HG03354 (cell line): ENCODE data around the gene ARID1B.

Experiments used
- ATAC-seq: cut with Tn5 transposase; IDR thresholded peaks from one replicate; pipeline ENCODE4 v1.9.1; 2021; ENCODE audit warnings: mild to moderate bottlenecking; ENCODE audit not compliant: unreplicated experiment, poor library complexity, severe bottlenecking

The ARID1B gene

GRCh38 chr6:157097255-157097955 lies 320.2 kb downstream of the ARID1B start:
- no peak for ATAC-seq

- no peak for ATAC-seq
Observed at GRCh38 chr6:157098999-157099398, 321.8 kb downstream of the ARID1B start.

DNA sequence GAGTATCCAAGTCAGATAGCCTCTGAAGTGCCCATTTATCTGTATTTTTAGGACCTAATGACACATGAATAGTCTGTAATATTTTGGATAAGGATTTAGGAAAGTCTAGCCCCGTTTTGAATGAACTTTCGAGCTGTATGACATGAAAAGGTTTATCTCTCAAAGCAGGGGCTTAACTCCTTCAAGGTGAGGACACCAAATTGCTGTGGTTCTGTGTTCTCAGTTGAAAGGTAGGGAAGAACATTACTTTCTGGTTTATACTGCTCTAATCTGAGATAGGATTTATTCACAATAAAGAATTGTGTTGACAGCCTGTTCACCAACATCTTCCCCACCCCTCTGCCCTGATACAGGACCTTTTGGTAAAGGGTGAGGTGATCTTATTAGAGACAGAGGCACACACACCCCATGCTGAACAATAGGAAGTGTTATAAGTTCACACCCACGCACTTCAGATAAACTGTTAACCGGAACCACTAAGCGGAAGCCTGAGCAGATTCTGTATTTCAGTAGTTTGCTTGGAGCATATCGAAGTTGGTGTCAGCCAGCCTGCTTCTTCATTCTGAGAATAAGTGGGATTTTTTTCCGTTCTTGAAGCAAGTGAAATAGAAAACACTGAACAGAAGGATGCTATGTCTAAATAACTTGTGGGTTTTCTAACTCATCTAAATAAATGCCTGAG lies 322.9 kb downstream of the ARID1B start:
- peak; percentile 98 for ATAC-seq

DNA sequence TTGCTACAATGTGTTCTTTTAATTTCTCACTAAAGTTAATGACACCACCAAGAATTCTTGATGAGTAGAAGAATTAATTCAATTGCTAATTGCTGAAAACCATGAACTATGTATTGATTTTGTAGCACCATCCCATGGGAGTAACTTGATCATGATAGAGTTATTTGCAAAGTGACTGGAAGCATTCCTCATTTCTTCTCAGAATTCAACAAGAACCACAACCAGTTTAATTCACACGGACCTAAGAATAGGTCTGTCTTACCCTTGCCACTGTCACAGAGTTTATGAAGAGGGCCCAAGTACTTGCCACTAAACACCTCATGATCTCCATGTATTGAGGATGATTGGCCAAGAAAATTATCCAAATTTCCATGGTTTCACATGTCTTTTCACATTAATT lies 324.0 kb downstream of the ARID1B start:
- ATAC-seq = no peak

GRCh38 chr6:157104803-157105202 lies 327.6 kb downstream of the ARID1B start:
- no peak for ATAC-seq

DNA sequence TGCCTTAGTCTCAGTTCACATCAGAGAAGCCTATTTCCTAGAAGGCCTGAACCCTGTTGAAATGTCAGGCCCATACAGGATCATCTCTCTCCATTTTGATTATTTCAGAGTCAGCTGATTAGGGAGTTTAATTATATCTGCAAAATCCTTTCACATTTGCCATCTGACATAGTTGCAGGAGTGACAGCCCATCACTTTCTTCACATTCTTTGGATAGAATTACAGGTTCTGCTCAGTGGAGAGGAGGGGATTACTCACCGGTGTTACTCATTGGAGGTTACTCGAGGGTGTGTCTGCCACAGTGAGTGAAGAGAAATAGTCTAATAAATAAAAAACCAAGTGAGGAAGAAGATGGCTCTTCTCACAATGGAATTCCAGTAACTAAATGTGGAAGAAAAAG lies 329.3 kb downstream of the ARID1B start:
- no peak for ATAC-seq

DNA sequence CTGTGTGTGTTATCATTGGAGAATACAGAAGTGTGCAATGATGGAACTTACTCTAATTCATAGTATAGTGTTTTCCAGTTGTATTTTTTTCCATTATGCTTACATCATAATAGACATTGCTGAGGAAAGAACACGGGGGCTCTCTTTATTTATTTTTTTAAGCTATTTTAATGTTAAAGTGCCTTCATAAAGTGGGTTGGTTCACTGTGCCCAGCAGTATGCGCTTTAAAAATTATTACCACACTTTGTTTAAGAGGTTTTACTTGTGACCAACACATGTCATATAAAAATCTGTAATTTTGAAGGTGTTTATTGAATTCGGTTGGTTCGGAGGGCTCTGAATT lies 330.4 kb downstream of the ARID1B start:
- ATAC-seq = no peak

DNA sequence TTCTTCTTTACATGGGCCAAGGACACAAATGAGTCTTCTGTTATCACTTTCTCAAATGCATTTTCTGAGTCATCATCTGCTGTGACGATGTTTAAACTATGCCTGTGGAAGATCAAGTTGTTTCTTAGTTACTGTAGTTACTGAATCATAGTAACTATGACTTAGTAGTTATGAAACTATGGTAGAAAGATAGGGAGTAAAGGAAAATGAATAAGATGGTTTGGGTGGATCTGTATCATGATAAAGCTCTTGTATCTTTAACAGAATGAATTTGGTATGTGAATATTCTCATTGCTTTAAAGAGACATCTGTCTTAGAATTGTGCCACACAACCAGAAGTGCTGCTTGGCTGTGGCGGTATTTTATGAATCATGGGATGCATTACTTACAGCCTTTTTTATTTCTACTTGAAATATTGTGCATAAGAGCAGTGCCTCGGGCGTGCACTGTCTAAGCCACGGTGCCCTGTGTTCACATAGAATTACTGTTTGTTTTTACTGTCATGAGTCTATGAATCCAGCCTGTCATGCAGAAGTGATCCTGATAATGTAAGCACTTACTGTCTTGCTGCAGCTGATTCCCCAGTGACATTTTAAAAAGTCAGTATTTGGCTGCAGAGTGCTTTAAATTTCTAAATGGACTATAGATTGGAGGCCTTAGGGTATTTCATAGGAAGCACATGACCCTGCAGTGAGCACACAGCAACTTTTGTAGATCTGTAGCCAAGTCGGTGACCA lies 330.9 kb downstream of the ARID1B start:
- ATAC-seq = no peak

GRCh38 chr6:157108923-157109322 lies 331.7 kb downstream of the ARID1B start:
- no peak for ATAC-seq

- no peak for ATAC-seq
Observed at GRCh38 chr6:157110607-157111006, 333.4 kb downstream of the ARID1B start.

- ATAC-seq = no peak
Observed at GRCh38 chr6:157113389-157113788, 336.2 kb downstream of the ARID1B start.

DNA sequence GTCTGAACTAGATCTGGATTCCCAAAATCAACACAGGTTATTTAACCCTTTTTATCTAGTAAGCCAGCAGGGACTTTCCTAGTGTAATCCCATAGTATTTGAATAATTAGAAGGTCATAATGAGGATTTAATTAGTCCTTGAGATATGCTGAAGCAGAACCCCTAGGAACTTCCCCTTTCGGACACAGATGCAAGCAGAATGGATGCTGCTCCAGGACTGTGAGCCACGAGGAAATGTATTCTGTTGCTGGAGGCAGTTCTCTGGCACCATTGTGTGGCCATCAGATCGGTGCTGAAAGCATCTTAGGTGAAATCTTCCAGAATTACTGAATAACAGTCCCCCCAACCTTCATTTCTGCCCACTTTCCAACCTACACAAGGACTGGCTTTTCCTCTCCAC lies 339.2 kb downstream of the ARID1B start:
- ATAC-seq = no peak

GRCh38 chr6:157117431-157118095 lies 340.4 kb downstream of the ARID1B start:
- ATAC-seq = no peak

DNA sequence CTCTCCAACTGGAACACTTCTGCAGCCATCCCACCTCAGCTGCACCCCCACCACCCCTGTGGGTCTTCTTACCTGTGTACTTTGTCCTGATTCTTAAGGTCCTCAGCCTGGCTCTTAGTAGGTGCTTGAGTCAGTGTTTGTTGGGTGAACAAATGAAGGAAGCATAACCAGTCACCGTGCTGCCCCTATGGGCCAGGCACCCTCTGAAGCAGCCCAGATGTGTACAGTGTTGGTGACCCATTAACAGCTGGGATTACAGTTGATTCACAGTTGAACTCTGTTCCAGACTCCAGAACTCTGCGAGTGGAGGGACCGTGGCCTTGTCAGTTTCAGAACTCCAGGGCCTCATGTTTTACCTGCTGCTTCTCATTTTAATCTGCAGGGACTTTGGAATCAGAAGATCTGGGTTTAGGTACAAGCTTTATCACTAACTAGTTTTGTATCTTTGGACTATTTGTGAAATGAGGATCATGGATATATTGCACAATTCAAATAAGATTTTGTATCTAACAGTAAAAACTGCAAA lies 342.4 kb downstream of the ARID1B start:
- no peak for ATAC-seq

DNA sequence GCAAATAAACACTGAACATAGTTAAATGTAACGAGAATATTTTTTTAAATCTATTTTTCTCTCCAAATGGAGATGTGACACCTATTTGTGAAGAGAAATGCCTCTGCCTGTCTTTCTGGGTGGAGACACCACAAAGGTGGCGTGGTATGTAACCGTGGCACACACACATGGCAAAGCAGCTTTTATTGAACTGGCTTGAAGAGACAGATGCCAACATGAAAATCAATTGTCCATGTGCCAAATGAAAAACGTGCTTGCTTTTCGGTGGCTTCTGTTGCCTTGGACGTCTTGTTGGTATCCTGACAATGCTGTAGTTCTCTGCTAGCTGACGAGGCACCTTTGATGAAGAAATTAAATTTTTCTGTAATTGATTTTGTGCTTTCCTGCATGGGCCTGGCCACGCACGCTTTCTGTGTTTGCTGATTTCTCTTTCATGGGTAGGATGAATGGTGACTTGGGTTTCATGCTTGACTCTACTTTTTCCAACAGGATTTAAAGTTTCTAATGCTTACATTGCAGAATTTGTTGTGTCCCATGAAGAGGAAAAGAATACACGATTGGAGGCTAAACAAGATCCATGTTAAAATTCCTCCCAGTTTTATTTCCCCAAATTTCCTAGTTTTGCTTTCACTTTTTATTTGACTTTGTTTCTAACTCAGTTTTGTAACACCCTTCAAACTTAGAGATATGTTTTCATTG lies 343.5 kb downstream of the ARID1B start:
- no peak for ATAC-seq

DNA sequence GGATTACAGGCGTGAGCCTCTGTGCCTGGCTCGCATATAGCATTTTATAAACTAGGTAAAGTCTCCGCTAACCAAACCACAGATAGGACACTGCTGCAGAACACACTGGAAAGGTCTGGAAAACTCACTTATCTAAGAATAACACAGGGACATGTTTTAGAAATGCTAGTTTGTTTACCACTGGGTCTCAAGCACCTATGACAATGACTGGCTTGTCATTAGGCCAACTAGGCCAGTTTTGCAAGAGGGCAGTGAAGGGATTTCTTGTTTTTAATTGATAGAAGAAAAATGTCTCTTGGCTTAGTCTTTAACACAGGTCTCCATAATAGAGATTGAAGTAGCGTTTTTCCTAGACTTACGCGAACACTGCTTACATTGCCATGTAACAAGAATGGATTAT lies 344.7 kb downstream of the ARID1B start:
- ATAC-seq = no peak

DNA sequence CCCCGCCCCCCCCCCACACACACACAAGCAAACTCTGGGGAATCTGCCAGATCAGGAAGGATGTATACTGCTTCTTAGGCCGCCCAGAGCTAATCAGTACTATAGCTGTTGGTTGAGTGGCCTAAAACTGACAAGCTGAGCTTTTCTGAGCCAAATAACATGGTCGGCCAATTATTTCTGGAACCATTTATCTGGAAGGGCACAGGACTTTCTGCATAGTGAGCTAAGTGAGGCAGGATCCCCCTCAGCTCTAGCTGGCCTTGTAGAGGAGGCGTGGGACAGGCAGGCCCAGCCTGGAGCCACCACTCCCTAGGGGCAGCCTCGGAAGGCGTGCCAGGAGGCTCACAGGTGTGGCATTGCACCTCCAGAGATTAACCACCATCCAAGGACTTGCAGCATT lies 346.1 kb downstream of the ARID1B start:
- no peak for ATAC-seq

DNA sequence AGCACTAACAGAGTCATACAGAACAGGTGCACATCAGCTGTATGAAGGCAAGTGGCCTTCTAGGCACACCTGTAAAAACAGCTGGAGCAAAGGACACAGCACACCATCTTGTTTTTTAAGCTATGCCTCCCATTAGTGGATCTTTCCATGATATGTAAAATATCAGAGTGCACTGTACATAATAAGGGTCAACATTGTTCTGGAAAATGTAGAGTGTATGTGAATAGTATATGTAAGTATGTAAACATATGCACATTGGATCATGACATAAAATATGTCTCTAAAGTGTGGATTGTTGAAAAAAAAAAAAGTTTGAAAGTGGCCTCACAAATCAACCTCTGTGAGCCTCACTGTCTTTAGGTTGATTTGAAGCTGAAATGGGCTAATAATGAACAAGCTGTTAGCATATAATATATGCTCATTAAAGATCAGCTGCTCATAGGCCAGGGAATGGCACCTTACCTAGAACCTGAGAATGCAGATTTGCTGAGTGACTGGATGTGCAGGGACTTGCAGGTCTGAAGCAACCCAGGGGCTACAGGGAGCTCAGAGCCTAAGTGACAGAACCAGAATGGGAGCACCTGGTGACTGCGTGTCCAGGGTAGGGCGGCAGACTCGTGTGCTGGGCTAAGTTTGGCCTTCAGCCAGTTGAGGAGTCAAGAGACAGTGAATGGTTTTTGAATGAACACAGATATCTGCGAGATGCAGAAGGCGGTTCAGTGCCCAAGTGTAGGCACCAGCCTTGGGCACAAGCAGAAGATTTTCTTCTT lies 347.5 kb downstream of the ARID1B start:
- ATAC-seq = no peak

DNA sequence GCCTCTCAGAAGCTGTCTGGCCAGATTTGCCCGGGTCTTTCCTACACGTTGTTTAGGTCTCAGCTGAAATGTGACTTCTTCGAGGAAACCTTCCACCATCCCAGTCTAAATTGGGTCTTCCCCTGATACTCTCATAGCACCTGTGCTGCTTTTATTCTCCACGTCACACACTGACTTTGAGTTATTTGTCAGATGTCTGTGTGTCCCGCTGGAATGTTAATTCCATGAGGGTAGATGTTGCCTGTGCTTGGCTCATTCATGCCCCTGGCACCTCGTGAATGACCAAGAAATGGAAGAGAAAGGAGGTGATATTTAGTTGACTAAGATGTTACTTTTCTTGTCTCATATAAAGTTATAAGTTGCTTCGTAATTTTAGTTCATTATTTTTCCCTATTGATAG lies 348.4 kb downstream of the ARID1B start:
- ATAC-seq = no peak
